ENCODE results near the gene BCAS1. TPM values are rescaled to one million over a fixed set of nuclear protein-coding genes. Genes with fewer than 3 reads are reported as not detected.

The BCAS1 gene
- total and polyA plus RNA-seq, 2 donors (not counting 3 experiments of a cell fraction or from before 2014, with no cell fraction given) = not detected

DNA sequence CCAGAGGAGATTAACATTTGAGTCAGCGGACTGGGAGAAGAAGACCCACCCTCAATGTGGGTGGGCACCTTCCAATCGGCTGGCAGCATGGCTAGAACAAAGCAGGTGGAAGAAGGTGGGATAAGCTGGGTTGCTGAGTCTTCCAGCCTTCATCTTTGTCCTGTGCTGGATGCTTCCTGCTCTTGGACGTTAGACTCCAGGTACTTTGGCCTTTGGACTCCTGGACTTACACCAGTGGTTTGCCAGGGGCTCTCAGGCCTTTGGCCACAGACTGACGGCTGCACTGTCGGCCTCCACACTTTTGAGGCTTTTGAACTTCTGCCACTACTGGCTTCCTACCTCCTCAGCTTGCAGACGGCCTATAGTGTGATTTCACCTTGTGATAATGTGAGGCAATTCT is 50.8 kb downstream of the BCAS1 start:
- no peak overlapping the region for H3K27ac ChIP-seq (ENCODE audit: insufficient read depth, low read depth, low read length)
- ChIA-PET CTCF (no interaction called here), POLR2A (no interaction called here)
- H4K20me1 ChIP-seq (replicated peaks; ENCODE audit: control insufficient read depth, extremely low read depth, insufficient read depth, low read length) = no peaks in the 10 kb centered on the region
- TF ChIP-seq, protein P1, sequence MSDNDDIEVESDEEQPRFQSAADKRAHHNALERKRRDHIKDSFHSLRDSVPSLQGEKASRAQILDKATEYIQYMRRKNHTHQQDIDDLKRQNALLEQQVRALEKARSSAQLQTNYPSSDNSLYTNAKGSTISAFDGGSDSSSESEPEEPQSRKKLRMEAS (IDR thresholded peaks at IDR 0.05; ENCODE audit: insufficient read depth, insufficient read length) = no peak
- TF ChIP-seq CTCF (IDR thresholded peaks at IDR 0.05; ENCODE audit: extremely low read depth in 1 of 2, insufficient read depth in 1 of 2, low read depth in 1 of 2, low read length in 2 of 2) (no peak), POLR2AphosphoS5 (IDR thresholded peaks at IDR 0.05; ENCODE audit: insufficient read depth, low read depth, low read length) (no peak), EZH2 (IDR thresholded peaks at IDR 0.05; ENCODE audit: borderline replicate concordance, low read depth, low read length, severe bottlenecking) (no peak), GATA2 (IDR thresholded peaks at IDR 0.05; ENCODE audit: insufficient read depth, insufficient read length, low read depth, low read length) (no peak), JUN (IDR thresholded peaks at IDR 0.05; ENCODE audit: borderline replicate concordance, insufficient read depth, insufficient read length, low read depth) (no peak), POLR2A (IDR thresholded peaks at IDR 0.05; ENCODE audit: low read depth, low read length) (no peak), MYC (IDR thresholded peaks at IDR 0.05; ENCODE audit: low read depth, low read length) (no peak), FOS (IDR thresholded peaks at IDR 0.05; ENCODE audit: borderline replicate concordance, insufficient read depth, low read length) (no peak)
- no peak overlapping the region for H3K4me3 ChIP-seq (replicated peaks in 1 of 3; ENCODE audit: insufficient read depth in 1 of 3, low read depth in 1 of 3, low read length in 3 of 3)
- DNase-seq (ENCODE audit: low read depth, low spot score) (no peak), FAIRE-seq (no peak)
- intact Hi-C loops (cut with micrococcal nuclease) = no loop called here
- no peaks in the 10 kb centered on the region for H3K27me3 ChIP-seq (ENCODE audit: control insufficient read depth in 2 of 2, insufficient read depth in 2 of 2, low read length in 2 of 2)
- no peaks in the 10 kb centered on the region for H3K4me1 ChIP-seq (ENCODE audit: control insufficient read depth, extremely low read depth, insufficient read depth, low read length)
- no peaks in the 10 kb centered on the region for H3K9me3 ChIP-seq (replicated peaks; ENCODE audit: control insufficient read depth, insufficient read depth, low read length)
- no peak overlapping the region for H2AFZ ChIP-seq (ENCODE audit: low read depth, low read length)
- no peak overlapping the region for H3K4me2 ChIP-seq (ENCODE audit: insufficient read depth, low read length)
- no TSS peak for BruUV-seq (replicated peaks)
- no peaks in the 10 kb centered on the region for H3K79me2 ChIP-seq (ENCODE audit: control insufficient read depth, insufficient read depth, low read length)
- H3K36me3 ChIP-seq (ENCODE audit: control insufficient read depth in 2 of 2, extremely low read depth in 1 of 2, insufficient read depth in 2 of 2, low read length in 2 of 2) = no peaks in the 10 kb centered on the region
- H3K9me1 ChIP-seq (replicated peaks; ENCODE audit: control insufficient read depth, extremely low read depth, insufficient read depth, low read length) = no peaks in the 10 kb centered on the region
- H3K9ac ChIP-seq (replicated peaks; ENCODE audit: extremely low read depth, insufficient read depth, low read length) = no peak overlapping the region
- dilution Hi-C loops (cut with MboI; ENCODE audit: extremely low pct_ligation_motif_present, low sequenced_read_pairs) = no loop called here
